HG03432 (cell line): ENCODE results near the gene ADAMTSL4.
"Not testable (repeated sequence)": the region's sequence is repeated elsewhere in the genome, so short reads cannot be mapped to it uniquely, and the experiment has no call there.

Experiments used
- ATAC-seq: cut with Tn5 transposase; IDR thresholded peaks from one replicate; pipeline ENCODE4 v1.9.1; 2021; ENCODE audit warnings: mild to moderate bottlenecking, moderate library complexity; ENCODE audit not compliant: unreplicated experiment

ADAMTSL4 gene

GRCh38 chr1:150566589-150567340, 17.6 kb downstream of the ADAMTSL4 start:
- no peak for ATAC-seq

- peak; percentile 36 for ATAC-seq
Observed at GRCh38 chr1:150567341-150567716, 18.1 kb downstream of the ADAMTSL4 start.

GRCh38 chr1:150567717-150568593, 18.7 kb downstream of the ADAMTSL4 start:
- peak; percentile 17 for ATAC-seq

GRCh38 chr1:150568594-150568966, 19.4 kb downstream of the ADAMTSL4 start:
- ATAC-seq = no peak

- no peak for ATAC-seq
Observed at GRCh38 chr1:150572918-150573647, 23.9 kb downstream of the ADAMTSL4 start.

- ATAC-seq = not testable (repeated sequence)
Observed at GRCh38 chr1:150573648-150574071, 24.5 kb downstream of the ADAMTSL4 start.

- ATAC-seq = no peak
Observed at GRCh38 chr1:150574260-150575071, 25.3 kb downstream of the ADAMTSL4 start.

- ATAC-seq = no peak
Observed at GRCh38 chr1:150575072-150575489, 25.9 kb downstream of the ADAMTSL4 start.

GRCh38 chr1:150575518-150576366, 26.5 kb downstream of the ADAMTSL4 start:
- ATAC-seq = no peak

GRCh38 chr1:150576367-150576711, 27.1 kb downstream of the ADAMTSL4 start:
- ATAC-seq = no peak

GRCh38 chr1:150576794-150577556, 27.8 kb downstream of the ADAMTSL4 start:
- ATAC-seq = no peak

- ATAC-seq = no peak
Observed at GRCh38 chr1:150577557-150578271, 28.5 kb downstream of the ADAMTSL4 start.

- ATAC-seq = peak; percentile 3
Observed at GRCh38 chr1:150578272-150579109, 29.3 kb downstream of the ADAMTSL4 start.

- peak; percentile 86 for ATAC-seq
Observed at GRCh38 chr1:150579110-150579944, 30.1 kb downstream of the ADAMTSL4 start, which contains the start of gene MCL1. Gene MCL1 (minus strand): TSS chr1:150579610. CDS start chr1:150579530, 80 bp downstream.

GRCh38 chr1:150579945-150580642, 30.9 kb downstream of the ADAMTSL4 start:
- no peak for ATAC-seq

GRCh38 chr1:150580966-150581365, 31.8 kb downstream of the ADAMTSL4 start:
- ATAC-seq = not testable (repeated sequence)
